ENCODE results near the gene DGKD.

The DGKD gene

GRCh38 chr2:233481368-233482142, 127.3 kb downstream of the DGKD start:
- DNase-seq = no peak

GRCh38 chr2:233482616-233483015, 128.3 kb downstream of the DGKD start:
- no peak for DNase-seq

GRCh38 chr2:233485726-233486125, 131.4 kb downstream of the DGKD start:
- no peak for DNase-seq

- no peak for DNase-seq
Measured at GRCh38 chr2:233486357-233486756, 132.1 kb downstream of the DGKD start.

- no peak for DNase-seq
Measured at GRCh38 chr2:233486778-233487552, 132.7 kb downstream of the DGKD start.

GRCh38 chr2:233487748-233488345, 133.6 kb downstream of the DGKD start:
- no peak for DNase-seq

GRCh38 chr2:233489143-233489542, 134.8 kb downstream of the DGKD start:
- DNase-seq = no peak

GRCh38 chr2:233489666-233490065, 135.4 kb downstream of the DGKD start:
- DNase-seq = no peak

GRCh38 chr2:233490831-233491230, 136.5 kb downstream of the DGKD start:
- DNase-seq = no peak

- DNase-seq = no peak
Measured at GRCh38 chr2:233491326-233491725, 137.0 kb downstream of the DGKD start.

GRCh38 chr2:233492078-233492477, 137.8 kb downstream of the DGKD start:
- DNase-seq = no peak

GRCh38 chr2:233492751-233493150, 138.5 kb downstream of the DGKD start:
- DNase-seq = no peak

GRCh38 chr2:233495503-233496496, 141.5 kb downstream of the DGKD start:
- DNase-seq = no peak

GRCh38 chr2:233497692-233498091, 143.4 kb downstream of the DGKD start:
- no peak for DNase-seq

- DNase-seq = peak; percentile 15
Measured at GRCh38 chr2:233498126-233498525, 143.8 kb downstream of the DGKD start.

GRCh38 chr2:233499928-233500327, 145.6 kb downstream of the DGKD start:
- no peak for DNase-seq

- no peak for DNase-seq
Measured at GRCh38 chr2:233501198-233502076, 147.1 kb downstream of the DGKD start.

- DNase-seq = no peak
Measured at GRCh38 chr2:233503481-233503880, 149.2 kb downstream of the DGKD start.

GRCh38 chr2:233503947-233504637, 149.8 kb downstream of the DGKD start:
- no peak for DNase-seq

- DNase-seq = no peak
Measured at GRCh38 chr2:233513953-233514655, 159.8 kb downstream of the DGKD start.
